Peyer's patch (tissue), 4 donors: ENCODE results near the gene SEH1L. TPM values are rescaled to one million over a fixed set of nuclear protein-coding genes. Genes with fewer than 3 reads are reported as not detected.

Experiments
- DNase-seq, 3 donors: peaks; one replicate each; pipeline ENCODE4 v3.0.0-alpha.2; 2017 to 2019
- H3K27ac ChIP-seq, 4 donors: fragments of 200-600 bp; sonication (generic); one replicate each; pipeline ENCODE4 v1.5.1; 2016 to 2019
- H3K27me3 ChIP-seq, 2 donors: fragments of 200-600 bp; sonication (generic); one replicate each; pipeline ENCODE4 v1.5.1; 2019
- H3K36me3 ChIP-seq, 3 donors: fragments of 200-600 bp; sonication (generic); one replicate each; pipeline ENCODE4 v1.5.1; 2016 to 2019
- H3K4me1 ChIP-seq, 4 donors: fragments of 200-600 bp; sonication (generic); one replicate each; pipeline ENCODE4 v1.5.1; 2016 to 2019
- H3K4me3 ChIP-seq, 4 donors: fragments of 200-600 bp; sonication (generic); 1 replicate in 3 of 4; 2 replicates in 1 of 4; pipeline ENCODE4 v1.5.1; 2016 to 2019; ENCODE audit warnings: mild to moderate bottlenecking in 1 of 4
- H3K9me3 ChIP-seq, 4 donors: fragments of 200-600 bp; sonication (generic); one replicate each; pipeline ENCODE4 v1.5.1; 2016 to 2019; ENCODE audit warnings: mild to moderate bottlenecking in 1 of 4
- CTCF ChIP-seq, 6 experiments: fragments of 450-650 bp in 4 of 6; fragments of 200-600 bp in 2 of 6; sonication (generic) in 1 of 6; IDR thresholded peaks; one replicate each; pipeline ENCODE4 v1.5.1; 2017 to 2019; ENCODE audit warnings: antibody characterized with exemption in 6 of 6, mild to moderate bottlenecking in 3 of 6, moderate library complexity in 1 of 6
- POLR2A ChIP-seq, 2 donors: fragments of 450-650 bp; IDR thresholded peaks; one replicate each; pipeline ENCODE4 v1.5.1; 2017; ENCODE audit warnings: antibody characterized with exemption in 2 of 2, mild to moderate bottlenecking in 2 of 2, moderate library complexity in 2 of 2
- total RNA-seq, 4 donors: library from RNA; depleted of rRNA; stranded (reverse); fragments of >200 nt; gene quantifications; one replicate each; pipeline ENCODE4 v1.1.0, GENCODE V29; 2016

Gene SEH1L
- total RNA-seq, 4 donors from 2014 or later = 18.6 to 38.0 (median 25.3) TPM

- Histone ChIP-seq H3K9me3 (no peaks in the 10 kb centered on the region), H3K27me3 (no peaks in the 10 kb centered on the region), H3K36me3 (peaks cover 0 to 45% (median 0%) of the 10 kb centered on the region in 3 donors), H3K4me3 (no peak overlapping the region), H3K27ac (no peak overlapping the region), H3K4me1 (no peaks in the 10 kb centered on the region)
- TF ChIP-seq CTCF (IDR thresholded peaks at IDR 0.05) = no peak
- TF ChIP-seq POLR2A (IDR thresholded peaks at IDR 0.05) = no peak
- no peak for DNase-seq
These were observed 59.4 kb downstream of the SEH1L start for GRCh38 chr18:13007248-13007560.

DNA sequence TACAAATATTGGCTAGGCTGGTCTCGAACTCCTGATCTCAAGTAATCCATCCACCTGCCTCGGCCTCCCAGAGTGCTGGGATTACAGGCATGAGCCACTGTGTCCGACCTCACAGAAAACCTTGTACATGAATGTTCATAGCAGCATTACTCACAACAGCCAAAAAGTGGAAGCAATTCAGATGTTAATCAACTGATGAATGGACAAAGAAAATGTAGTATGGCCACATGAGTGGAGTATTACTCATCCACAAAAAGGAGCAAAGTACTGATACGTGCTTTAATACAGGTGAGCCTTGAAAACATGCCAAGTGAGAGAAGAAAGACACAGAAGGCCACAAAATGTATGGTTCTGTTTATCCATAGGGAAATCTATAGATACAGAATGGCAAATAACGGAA is 63.9 kb downstream of the SEH1L start:
- Histone ChIP-seq H3K27ac (no peak overlapping the region), H3K9me3 (no peaks in the 10 kb centered on the region), H3K4me3 (no peak overlapping the region), H3K27me3 (no peaks in the 10 kb centered on the region), H3K4me1 (no peaks in the 10 kb centered on the region), H3K36me3 (peaks cover 0 to 78% (median 0%) of the 10 kb centered on the region in 3 donors)
- TF ChIP-seq CTCF (IDR thresholded peaks at IDR 0.05) (no peak), POLR2A (IDR thresholded peaks at IDR 0.05) (no peak)
- no peak for DNase-seq

GRCh38 chr18:13014232-13014631 is 66.4 kb downstream of the SEH1L start:
- no peak overlapping the region for H3K27ac ChIP-seq
- no peak overlapping the region for H3K4me3 ChIP-seq
- H3K9me3 ChIP-seq = no peaks in the 10 kb centered on the region
- TF ChIP-seq CTCF (IDR thresholded peaks at IDR 0.05) (no peak), POLR2A (IDR thresholded peaks at IDR 0.05) (no peak)
- no peak for DNase-seq
- no peaks in the 10 kb centered on the region for H3K27me3 ChIP-seq
- H3K36me3 ChIP-seq = peaks cover 0 to 90% (median 0%) of the 10 kb centered on the region in 3 donors
- H3K4me1 ChIP-seq = no peaks in the 10 kb centered on the region

- no peak for TF ChIP-seq POLR2A (IDR thresholded peaks at IDR 0.05)
- no peak for TF ChIP-seq CTCF (IDR thresholded peaks at IDR 0.05)
- Histone ChIP-seq H3K4me1 (no peaks in the 10 kb centered on the region), H3K4me3 (no peak overlapping the region), H3K36me3 (peaks cover 0 to 89% (median 0%) of the 10 kb centered on the region in 3 donors), H3K27me3 (no peaks in the 10 kb centered on the region), H3K9me3 (no peaks in the 10 kb centered on the region), H3K27ac (no peak overlapping the region)
- no peak for DNase-seq
These were observed 67.0 kb downstream of the SEH1L start for GRCh38 chr18:13014818-13015217.

DNA sequence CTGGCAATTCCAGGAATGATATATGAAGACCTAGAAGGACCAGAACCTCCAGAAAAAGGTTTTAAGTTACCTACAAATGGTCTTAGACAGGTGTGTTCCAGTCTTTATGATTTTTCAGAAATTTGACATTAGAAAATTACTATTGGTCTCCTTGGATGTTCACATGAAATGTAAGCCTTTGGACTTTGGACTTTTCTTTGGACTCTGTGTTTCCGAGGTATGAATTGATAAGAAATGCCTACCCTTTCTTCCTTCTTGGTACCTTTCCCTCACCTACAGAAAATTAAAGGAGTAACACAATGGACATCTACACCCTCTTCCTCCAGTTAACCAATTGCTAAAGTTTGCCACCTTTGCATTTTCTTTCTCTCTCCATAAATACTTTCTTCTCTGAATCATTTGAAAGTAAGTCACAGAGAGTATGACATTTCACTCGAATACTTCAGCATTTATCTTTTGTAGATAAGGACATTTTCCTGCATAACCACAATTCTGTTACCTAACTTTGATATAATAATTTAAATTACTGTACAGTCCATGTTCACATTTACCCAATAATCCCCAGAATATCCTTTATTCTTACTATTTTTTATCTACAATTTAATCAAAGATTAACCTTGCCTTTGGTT is 69.5 kb downstream of the SEH1L start:
- DNase-seq = no peak
- Histone ChIP-seq H3K4me1 (no peaks in the 10 kb centered on the region), H3K9me3 (no peaks in the 10 kb centered on the region), H3K4me3 (no peak overlapping the region), H3K27ac (no peak overlapping the region), H3K27me3 (no peaks in the 10 kb centered on the region), H3K36me3 (peaks cover 0 to 79% (median 0%) of the 10 kb centered on the region in 3 donors)
- no peak for TF ChIP-seq POLR2A (IDR thresholded peaks at IDR 0.05)
- TF ChIP-seq CTCF (IDR thresholded peaks at IDR 0.05) = no peak

DNA sequence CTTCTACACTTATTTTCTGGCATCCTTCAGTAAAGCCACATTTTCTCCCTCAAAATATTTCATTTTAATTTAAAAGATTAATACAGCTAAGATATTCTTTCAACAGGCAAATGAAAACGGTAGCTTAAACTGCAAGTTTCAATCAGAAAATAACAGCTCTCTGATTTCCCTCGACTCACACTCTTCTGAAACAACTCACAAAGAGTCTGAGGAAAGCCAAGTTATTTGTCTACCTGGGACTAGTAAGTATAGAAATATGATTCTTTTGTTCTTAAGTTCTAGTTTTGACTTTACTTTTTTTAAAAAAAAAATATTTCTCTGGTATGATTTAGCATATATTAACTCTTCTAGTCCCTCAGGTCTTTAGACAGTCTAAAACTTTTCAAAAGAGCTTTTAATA is 70.6 kb downstream of the SEH1L start:
- no peak for TF ChIP-seq POLR2A (IDR thresholded peaks at IDR 0.05)
- no peak for TF ChIP-seq CTCF (IDR thresholded peaks at IDR 0.05)
- Histone ChIP-seq H3K27me3 (no peaks in the 10 kb centered on the region), H3K9me3 (no peaks in the 10 kb centered on the region), H3K4me3 (no peak overlapping the region), H3K4me1 (no peaks in the 10 kb centered on the region), H3K36me3 (peaks cover 0 to 73% (median 0%) of the 10 kb centered on the region in 3 donors), H3K27ac (no peak overlapping the region)
- no peak for DNase-seq
